Right atrium auricular region (tissue), 2 donors: ENCODE measurements around the gene DCC. TPM values are rescaled to one million over a fixed set of nuclear protein-coding genes. Genes with fewer than 3 reads are reported as not detected.

ENCODE experiments used
- DNase-seq: peaks from one replicate; pipeline ENCODE4 v3.0.0-alpha.2; 2019; ENCODE audit warnings: low spot score
- H3K27ac ChIP-seq, 2 donors: fragments of 200-600 bp; sonication (generic); 1 replicate in 1 of 2; 2 replicates in 1 of 2; pipeline ENCODE4 v1.5.1; 2016 to 2019
- H3K27me3 ChIP-seq, 2 donors: fragments of 200-600 bp; sonication (generic); one replicate each; pipeline versions ENCODE4 v1.5.1 to v1.6.0; 2017 to 2019
- H3K36me3 ChIP-seq: fragments of 200-600 bp; sonication (generic); one replicate; pipeline ENCODE4 v1.5.1; 2016
- H3K4me1 ChIP-seq, 2 donors: fragments of 200-600 bp; sonication (generic); one replicate each; pipeline versions ENCODE4 v1.5.1 to v1.6.0; 2017 to 2019
- H3K4me3 ChIP-seq, 2 donors: fragments of 200-600 bp; sonication (generic); 1 replicate in 1 of 2; 2 replicates in 1 of 2; pipeline ENCODE4 v1.5.1; 2017 to 2019; ENCODE audit warnings: mild to moderate bottlenecking in 1 of 2, moderate library complexity in 1 of 2
- H3K9me3 ChIP-seq, 2 donors: fragments of 200-600 bp; sonication (generic); one replicate each; pipeline ENCODE4 v1.5.1; 2019
- CTCF ChIP-seq, 2 donors: fragments of 200-600 bp; sonication (generic); IDR thresholded peaks; one replicate each; pipeline ENCODE4 v1.5.1; 2019; ENCODE audit warnings: antibody characterized with exemption in 2 of 2
- total RNA-seq, 2 donors: library from RNA; depleted of rRNA; stranded (reverse); fragments of >200 nt; gene quantifications; one replicate each; pipeline ENCODE4 v1.1.0, GENCODE V29; 2016

The DCC gene
- total RNA-seq, 2 donors from 2014 or later = not detected

GRCh38 chr18:52615943-52616342, 275.9 kb downstream of the DCC start:
- no peak overlapping the region for H3K4me3 ChIP-seq
- no peak for TF ChIP-seq CTCF (IDR thresholded peaks at IDR 0.05)
- no peaks in the 10 kb centered on the region for H3K36me3 ChIP-seq
- no peaks in the 10 kb centered on the region for H3K4me1 ChIP-seq
- no peak overlapping the region for H3K27ac ChIP-seq
- no peak for DNase-seq
- no peaks in the 10 kb centered on the region for H3K27me3 ChIP-seq
- no peaks in the 10 kb centered on the region for H3K9me3 ChIP-seq

GRCh38 chr18:52617931-52618330, 277.9 kb downstream of the DCC start:
- no peaks in the 10 kb centered on the region for H3K9me3 ChIP-seq
- no peaks in the 10 kb centered on the region for H3K27me3 ChIP-seq
- H3K36me3 ChIP-seq = no peaks in the 10 kb centered on the region
- no peak overlapping the region for H3K4me3 ChIP-seq
- no peak overlapping the region for H3K27ac ChIP-seq
- no peaks in the 10 kb centered on the region for H3K4me1 ChIP-seq
- DNase-seq = no peak
- TF ChIP-seq CTCF (IDR thresholded peaks at IDR 0.05) = no peak

- Histone ChIP-seq H3K27me3 (no peaks in the 10 kb centered on the region), H3K9me3 (no peaks in the 10 kb centered on the region), H3K4me1 (no peaks in the 10 kb centered on the region), H3K4me3 (no peak overlapping the region), H3K36me3 (no peaks in the 10 kb centered on the region), H3K27ac (no peak overlapping the region)
- no peak for DNase-seq
- no peak for TF ChIP-seq CTCF (IDR thresholded peaks at IDR 0.05)
Observed at GRCh38 chr18:52620926-52621439, 281.0 kb downstream of the DCC start.

- H3K4me1 ChIP-seq = no peaks in the 10 kb centered on the region
- H3K9me3 ChIP-seq = no peaks in the 10 kb centered on the region
- no peaks in the 10 kb centered on the region for H3K36me3 ChIP-seq
- DNase-seq = no peak
- no peak overlapping the region for H3K27ac ChIP-seq
- no peak for TF ChIP-seq CTCF (IDR thresholded peaks at IDR 0.05)
- no peaks in the 10 kb centered on the region for H3K27me3 ChIP-seq
- no peak overlapping the region for H3K4me3 ChIP-seq
Observed at GRCh38 chr18:52624702-52625101, 284.7 kb downstream of the DCC start.

- Histone ChIP-seq H3K4me3 (no peak overlapping the region), H3K27ac (no peak overlapping the region), H3K4me1 (no peaks in the 10 kb centered on the region), H3K27me3 (no peaks in the 10 kb centered on the region), H3K36me3 (no peaks in the 10 kb centered on the region), H3K9me3 (no peaks in the 10 kb centered on the region)
- no peak for TF ChIP-seq CTCF (IDR thresholded peaks at IDR 0.05)
- DNase-seq = no peak
Observed at GRCh38 chr18:52636536-52636935, 296.5 kb downstream of the DCC start.

- Histone ChIP-seq H3K4me3 (no peak overlapping the region), H3K4me1 (no peaks in the 10 kb centered on the region), H3K27ac (no peak overlapping the region), H3K9me3 (no peaks in the 10 kb centered on the region), H3K36me3 (no peaks in the 10 kb centered on the region), H3K27me3 (no peaks in the 10 kb centered on the region)
- no peak for DNase-seq
- no peak for TF ChIP-seq CTCF (IDR thresholded peaks at IDR 0.05)
Observed at GRCh38 chr18:52648201-52648600, 308.2 kb downstream of the DCC start.
